Hepatocyte (in vitro differentiated cells): Measurements from ENCODE around the gene ILRUN. TPM values are rescaled to one million over a fixed set of nuclear protein-coding genes. Genes with fewer than 3 reads are reported as not detected.

Experiments
- DNase-seq: peaks from one replicate; pipeline ENCODE4 v3.0.0-alpha.2; 2016; ENCODE audit warnings: low spot score
- H2AFZ ChIP-seq: fragments of 200-600 bp; sonication (generic); 2 replicates; pipeline ENCODE4 v1.6.0; 2016; ENCODE audit warnings: antibody characterized with exemption, mild to moderate bottlenecking
- H3K27ac ChIP-seq: fragments of 200-600 bp; sonication (generic); 2 replicates; pipeline ENCODE4 v1.5.1; 2016; ENCODE audit warnings: mild to moderate bottlenecking
- H3K27me3 ChIP-seq: fragments of 200-600 bp; sonication (generic); 2 replicates; pipeline ENCODE4 v1.6.1; 2016
- H3K36me3 ChIP-seq: fragments of 200-600 bp; sonication (generic); replicated peaks from 2 replicates; pipeline ENCODE4 v1.5.1; 2016; ENCODE audit warnings: low read depth; ENCODE audit not compliant: insufficient read depth
- H3K4me1 ChIP-seq: fragments of 200-600 bp; sonication (generic); 2 replicates; pipeline ENCODE4 v1.5.1; 2016; ENCODE audit warnings: mild to moderate bottlenecking, moderate library complexity; ENCODE audit not compliant: insufficient read depth
- H3K4me2 ChIP-seq: fragments of 200-600 bp; sonication (generic); 2 replicates; pipeline ENCODE4 v1.6.0; 2016
- H3K4me3 ChIP-seq: fragments of 200-600 bp; sonication (generic); 2 replicates; pipeline ENCODE4 v1.5.1; 2016; ENCODE audit warnings: mild to moderate bottlenecking
- H3K79me2 ChIP-seq: fragments of 200-600 bp; sonication (generic); 2 replicates; pipeline ENCODE4 v1.6.0; 2017; ENCODE audit warnings: mild to moderate bottlenecking
- H3K9me2 ChIP-seq: fragments of 200-600 bp; sonication (generic); replicated peaks from 2 replicates; pipeline ENCODE4 v1.6.0; 2017; ENCODE audit warnings: mild to moderate bottlenecking; ENCODE audit not compliant: insufficient read depth
- H3K9me3 ChIP-seq: fragments of 200-600 bp; sonication (generic); 2 replicates; pipeline ENCODE4 v1.5.1; 2016; ENCODE audit warnings: low read depth, mild to moderate bottlenecking
- H4K20me1 ChIP-seq: fragments of 200-600 bp; sonication (generic); 2 replicates; pipeline ENCODE4 v1.6.0; 2016; ENCODE audit warnings: mild to moderate bottlenecking; ENCODE audit not compliant: insufficient read depth, poor library complexity, severe bottlenecking
- EZH2 ChIP-seq: fragments of 200-600 bp; sonication (generic); IDR thresholded peaks from 2 replicates; pipeline ENCODE4 v1.6.1; 2016; ENCODE audit warnings: antibody characterized with exemption, mild to moderate bottlenecking, borderline replicate concordance
- EZH2phosphoT487 ChIP-seq: fragments of 200-600 bp; sonication (generic); IDR thresholded peaks from one replicate; pipeline ENCODE4 v1.6.1; 2018; ENCODE audit warnings: antibody characterized with exemption, mild to moderate bottlenecking, low read depth, moderate library complexity; ENCODE audit not compliant: unreplicated experiment, severe bottlenecking
- WGBS: methylation state at CpG from one replicate; pipeline ENCODE4 v1.1.6; 2016; ENCODE audit warnings: low lambda C conversion rate; ENCODE audit errors: missing lambda C conversion rate; 5-methylcytosine and 5-hydroxymethylcytosine counted together
- polyA plus RNA-seq: library from polyadenylated mRNA; unstranded; fragments of >200 nt; fragmentation: Nextera tagmentation; extraction: Ambion mirVana; gene quantifications from 2 replicates; pipeline ENCODE4 v1.2.1, GENCODE V29; 2016
- total RNA-seq: library from RNA; depleted of rRNA; stranded (reverse); fragments of >200 nt; gene quantifications from 2 replicates; pipeline ENCODE4 v1.2.3, GENCODE V29; 2014
- TF ChIP-seq, protein P1 (sequence below): fragments of 200-600 bp; sonication (generic); IDR thresholded peaks from 2 replicates; pipeline ENCODE4 v1.5.1; 2016; ENCODE audit warnings: antibody characterized with exemption, mild to moderate bottlenecking; ENCODE audit not compliant: poor library complexity

ILRUN gene
- total and polyA plus RNA-seq, 2 experiments from 2014 or later = 12.7 to 61.3 TPM

DNA sequence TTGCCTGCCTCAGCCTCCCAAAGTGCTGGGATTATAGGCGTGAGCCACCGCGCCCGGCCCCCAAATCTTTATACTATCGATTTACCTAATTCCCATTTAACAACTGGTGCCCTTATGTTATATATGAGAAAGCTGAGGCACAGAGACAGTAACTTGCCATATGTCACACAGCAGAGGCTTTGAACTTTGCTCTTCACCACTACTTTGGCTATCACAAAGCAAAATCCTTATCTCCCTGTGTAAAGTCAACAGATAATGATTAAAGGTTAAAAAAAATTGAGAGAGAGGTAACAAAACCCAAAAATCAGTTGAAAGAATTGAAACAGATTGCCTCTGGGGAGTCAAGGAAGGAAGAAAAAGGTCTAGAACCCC, 22.3 kb downstream of the ILRUN start:
- H3K9me2 ChIP-seq = no peaks in the 10 kb centered on the region
- H3K9me3 ChIP-seq = no peaks in the 10 kb centered on the region
- no peak overlapping the region for H3K4me3 ChIP-seq
- H3K36me3 ChIP-seq = no peaks in the 10 kb centered on the region
- H3K79me2 ChIP-seq = peaks cover 100% of the 10 kb centered on the region
- no peak for DNase-seq
- H2AFZ ChIP-seq = no peak overlapping the region
- H3K27me3 ChIP-seq = no peaks in the 10 kb centered on the region
- peak overlapping the region; percentile 50 for H3K4me2 ChIP-seq
- WGBS = 77% methylated on average over 5 of the region's 5 CpGs
- H3K4me1 ChIP-seq = peaks cover 29% of the 10 kb centered on the region
- peaks cover 15% of the 10 kb centered on the region for H4K20me1 ChIP-seq
- TF ChIP-seq EZH2 = no peak
- TF ChIP-seq EZH2phosphoT487 = no peak
- TF ChIP-seq, protein P1, sequence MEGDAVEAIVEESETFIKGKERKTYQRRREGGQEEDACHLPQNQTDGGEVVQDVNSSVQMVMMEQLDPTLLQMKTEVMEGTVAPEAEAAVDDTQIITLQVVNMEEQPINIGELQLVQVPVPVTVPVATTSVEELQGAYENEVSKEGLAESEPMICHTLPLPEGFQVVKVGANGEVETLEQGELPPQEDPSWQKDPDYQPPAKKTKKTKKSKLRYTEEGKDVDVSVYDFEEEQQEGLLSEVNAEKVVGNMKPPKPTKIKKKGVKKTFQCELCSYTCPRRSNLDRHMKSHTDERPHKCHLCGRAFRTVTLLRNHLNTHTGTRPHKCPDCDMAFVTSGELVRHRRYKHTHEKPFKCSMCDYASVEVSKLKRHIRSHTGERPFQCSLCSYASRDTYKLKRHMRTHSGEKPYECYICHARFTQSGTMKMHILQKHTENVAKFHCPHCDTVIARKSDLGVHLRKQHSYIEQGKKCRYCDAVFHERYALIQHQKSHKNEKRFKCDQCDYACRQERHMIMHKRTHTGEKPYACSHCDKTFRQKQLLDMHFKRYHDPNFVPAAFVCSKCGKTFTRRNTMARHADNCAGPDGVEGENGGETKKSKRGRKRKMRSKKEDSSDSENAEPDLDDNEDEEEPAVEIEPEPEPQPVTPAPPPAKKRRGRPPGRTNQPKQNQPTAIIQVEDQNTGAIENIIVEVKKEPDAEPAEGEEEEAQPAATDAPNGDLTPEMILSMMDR = no peak
- H3K27ac ChIP-seq = peak overlapping the region; percentile 53

DNA sequence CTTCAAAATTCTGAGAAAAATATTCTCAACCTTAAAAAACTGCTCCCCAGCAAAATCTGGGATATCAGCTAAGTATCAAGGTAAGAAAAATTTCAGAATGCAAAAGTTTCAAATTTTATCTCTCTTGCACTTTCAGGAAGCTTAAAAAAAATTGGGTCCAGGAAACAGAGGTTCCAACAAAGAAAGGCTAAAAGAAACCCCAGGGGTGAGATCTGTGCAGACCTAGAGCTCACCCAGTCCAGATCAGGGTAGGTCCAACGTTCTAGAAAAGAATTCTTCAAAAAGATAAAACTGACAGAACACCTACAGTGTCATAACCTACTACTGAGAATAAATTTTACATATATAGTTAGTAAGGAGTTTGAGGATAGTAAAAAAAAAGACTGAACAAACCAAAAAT, 23.5 kb downstream of the ILRUN start:
- H3K9me3 ChIP-seq = no peaks in the 10 kb centered on the region
- peak overlapping the region; percentile 33 for H3K27ac ChIP-seq
- H3K27me3 ChIP-seq = no peaks in the 10 kb centered on the region
- no peak for TF ChIP-seq EZH2phosphoT487
- TF ChIP-seq, protein P1 = no peak
- H2AFZ ChIP-seq = no peak overlapping the region
- peaks cover 100% of the 10 kb centered on the region for H3K79me2 ChIP-seq
- peak overlapping the region; percentile 50 for H3K4me2 ChIP-seq
- peaks cover 31% of the 10 kb centered on the region for H3K4me1 ChIP-seq
- WGBS = 18% methylated on average over 1 of the region's 1 CpG
- H3K36me3 ChIP-seq = no peaks in the 10 kb centered on the region
- no peak overlapping the region for H3K4me3 ChIP-seq
- no peaks in the 10 kb centered on the region for H3K9me2 ChIP-seq
- H4K20me1 ChIP-seq = peaks cover 15% of the 10 kb centered on the region
- no peak for DNase-seq

DNA sequence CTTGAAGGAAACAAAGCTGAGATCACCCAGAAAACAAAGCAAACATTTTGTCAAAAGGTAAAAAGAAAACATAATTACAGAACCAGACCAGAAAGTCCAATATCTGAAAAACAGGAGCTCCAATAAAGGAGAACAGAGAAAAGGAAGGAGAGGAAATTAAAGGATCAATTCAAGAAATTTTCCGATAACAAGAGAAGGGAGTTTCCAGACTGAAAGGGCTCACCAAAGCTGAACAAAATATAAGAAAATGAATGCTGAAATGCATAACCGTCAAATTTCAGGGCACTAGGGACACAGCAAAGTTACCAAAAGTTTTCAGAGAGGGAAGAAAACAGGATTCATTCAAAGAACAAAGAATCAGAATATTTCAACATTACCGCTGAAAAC, 23.9 kb downstream of the ILRUN start:
- H3K27ac ChIP-seq = peak overlapping the region; percentile 33
- no peak overlapping the region for H3K4me3 ChIP-seq
- DNase-seq = no peak
- peaks cover 35% of the 10 kb centered on the region for H3K4me1 ChIP-seq
- no peaks in the 10 kb centered on the region for H3K27me3 ChIP-seq
- TF ChIP-seq, protein P1 = no peak
- TF ChIP-seq EZH2phosphoT487 (no peak), EZH2 (no peak)
- H3K36me3 ChIP-seq = no peaks in the 10 kb centered on the region
- H3K4me2 ChIP-seq = no peak overlapping the region
- H4K20me1 ChIP-seq = peaks cover 15% of the 10 kb centered on the region
- peaks cover 100% of the 10 kb centered on the region for H3K79me2 ChIP-seq
- WGBS = 90% methylated on average over 3 of the region's 3 CpGs
- H2AFZ ChIP-seq = no peak overlapping the region
- no peaks in the 10 kb centered on the region for H3K9me2 ChIP-seq
- no peaks in the 10 kb centered on the region for H3K9me3 ChIP-seq
